NCI-H2196 (cell line): ENCODE data around the gene FOXD2.
"Not testable (repeated sequence)": the region's sequence is repeated elsewhere in the genome, so short reads cannot be mapped to it uniquely, and the experiment has no call there.

Experiments
- DNase-seq: peaks from one replicate; lab custom pipeline; 2025; ENCODE audit not compliant: unreplicated experiment; lab: John Stamatoyannopoulos, UW

FOXD2 gene

GRCh38 chr1:47439017-47439818 lies 1.4 kb downstream of the FOXD2 start:
- no peak for DNase-seq

GRCh38 chr1:47439819-47440598 lies 2.2 kb downstream of the FOXD2 start:
- no peak for DNase-seq

GRCh38 chr1:47440599-47441081 lies 2.8 kb downstream of the FOXD2 start:
- DNase-seq = no peak

- DNase-seq = no peak
These were observed 3.7 kb downstream of the FOXD2 start for GRCh38 chr1:47441450-47442106.

- no peak for DNase-seq
These were observed 4.4 kb downstream of the FOXD2 start for GRCh38 chr1:47442202-47442601.

- no peak for DNase-seq
These were observed 5.1 kb downstream of the FOXD2 start for GRCh38 chr1:47442842-47443529.

GRCh38 chr1:47443530-47444296 lies 5.9 kb downstream of the FOXD2 start:
- DNase-seq = no peak

- no peak for DNase-seq
These were observed 6.4 kb downstream of the FOXD2 start for GRCh38 chr1:47444297-47444561.

- DNase-seq = no peak
These were observed 7.0 kb downstream of the FOXD2 start for GRCh38 chr1:47444562-47445465.

GRCh38 chr1:47445823-47446550 lies 8.1 kb downstream of the FOXD2 start:
- no peak for DNase-seq

GRCh38 chr1:47448462-47449222 lies 10.8 kb downstream of the FOXD2 start:
- DNase-seq = no peak

- no peak for DNase-seq
These were observed 12.1 kb downstream of the FOXD2 start for GRCh38 chr1:47449822-47450552.

- DNase-seq = no peak
These were observed 12.8 kb downstream of the FOXD2 start for GRCh38 chr1:47450606-47451005.

GRCh38 chr1:47452426-47452825 lies 14.6 kb downstream of the FOXD2 start:
- DNase-seq = no peak

GRCh38 chr1:47453910-47454309 lies 16.1 kb downstream of the FOXD2 start:
- DNase-seq = not testable (repeated sequence)

- no peak for DNase-seq
These were observed 18.4 kb downstream of the FOXD2 start for GRCh38 chr1:47456250-47456649.

GRCh38 chr1:47457547-47457946 lies 19.7 kb downstream of the FOXD2 start:
- DNase-seq = not testable (repeated sequence)
